IMR-90 (cell line): Measurements from ENCODE around the gene MFSD2B. TPM values are rescaled to one million over a fixed set of nuclear protein-coding genes. Genes with fewer than 3 reads are reported as not detected.
A peak's percentile ranks its signal among the peaks of the same experiment; 100 is the strongest.

Experiments used
- ATAC-seq: fragments of 200-7000 bp; cut with Tn5 transposase; 2 replicates; pipeline ENCODE4 v1.9.1; 2020; ENCODE audit warnings: low read depth, mild to moderate bottlenecking, moderate library complexity
- BruUV-seq: library from RNA; stranded (reverse); fragments of 400-500 nt; replicated peaks from 2 replicates; lab custom pipeline; 2021; lab: Mats Ljungman, UMichigan
- CTCF ChIA-PET: fragments of 300-600 bp; formaldehyde crosslinking; extraction: SDS; loops from one replicate; lab custom pipeline; 2021; ENCODE audit warnings: antibody characterized with exemption; lab: Yijun Ruan, JAX
- POLR2A ChIA-PET: fragments of 300-600 bp; sonication (Branson Sonifier 250); formaldehyde crosslinking; loops from one replicate; lab custom pipeline; 2022; ENCODE audit warnings: antibody characterized with exemption; ENCODE audit not compliant: unreplicated experiment; lab: Charles Lee
- DNase-seq: peaks from one replicate; pipeline ENCODE4 v3.0.0; 2013
- H2AFZ ChIP-seq: replicated peaks from 2 replicates; pipeline ENCODE3; 2013; ENCODE audit warnings: low read length, mild to moderate bottlenecking; ENCODE audit not compliant: poor library complexity
- H2AK5ac ChIP-seq: 2 replicates; pipeline ENCODE4 v1.6.1; 2013; ENCODE audit warnings: low read depth, low read length, inconsistent platforms
- H2AK9ac ChIP-seq: replicated peaks from 2 replicates; pipeline ENCODE3; 2013; ENCODE audit warnings: mild to moderate bottlenecking, low read depth, low read length, moderate library complexity; ENCODE audit not compliant: poor library complexity
- H2BK120ac ChIP-seq: 2 replicates; pipeline ENCODE4 v1.6.1; 2013; ENCODE audit warnings: low read depth, low read length, inconsistent platforms
- H2BK15ac ChIP-seq: 3 replicates; pipeline ENCODE4 v1.6.1; 2013; ENCODE audit warnings: low read depth, low read length, inconsistent platforms
- H2BK20ac ChIP-seq: 2 replicates; pipeline ENCODE4 v1.6.1; 2013; ENCODE audit warnings: low read depth, mild to moderate bottlenecking, inconsistent platforms, low read length, moderate library complexity
- H2BK5ac ChIP-seq: 2 replicates; pipeline ENCODE4 v1.6.1; 2013; ENCODE audit warnings: mild to moderate bottlenecking, low read depth, low read length, inconsistent platforms; ENCODE audit not compliant: poor library complexity, severe bottlenecking
- H3K14ac ChIP-seq: replicated peaks from 2 replicates; pipeline ENCODE4 v1.6.1; 2013; ENCODE audit warnings: low read depth, low read length, inconsistent platforms
- H3K18ac ChIP-seq: 2 replicates; pipeline ENCODE4 v1.6.1; 2013; ENCODE audit warnings: low read depth, low read length, control low read depth
- H3K23ac ChIP-seq: 2 replicates; pipeline ENCODE4 v1.6.1; 2013; ENCODE audit warnings: low read depth, low read length, inconsistent platforms
- H3K27ac ChIP-seq: 2 replicates; pipeline ENCODE4 v1.5.1; 2013; ENCODE audit warnings: mild to moderate bottlenecking, control low read depth, low read length; ENCODE audit not compliant: insufficient read depth
- H3K27me3 ChIP-seq: 2 replicates; pipeline ENCODE4 v1.6.1; 2013; ENCODE audit warnings: low read length; ENCODE audit not compliant: control insufficient read depth, insufficient read depth
- H3K36me3 ChIP-seq: 2 replicates; pipeline ENCODE4 v1.6.1; 2013; ENCODE audit warnings: low read length, mixed read lengths; ENCODE audit not compliant: control insufficient read depth, insufficient read depth
- H3K4ac ChIP-seq: 2 replicates; pipeline ENCODE4 v1.6.1; 2013; ENCODE audit warnings: low read depth, low read length, inconsistent platforms
- H3K4me1 ChIP-seq: 2 replicates; pipeline ENCODE4 v1.6.1; 2013; ENCODE audit warnings: low read length, mixed read lengths; ENCODE audit not compliant: control insufficient read depth, insufficient read depth
- H3K4me2 ChIP-seq: 2 replicates; pipeline ENCODE4 v1.6.1; 2013; ENCODE audit warnings: low read depth, mild to moderate bottlenecking, control low read depth, low read length, moderate library complexity
- H3K4me3 ChIP-seq: 2 replicates; pipeline ENCODE4 v1.5.1; 2013; ENCODE audit warnings: low read depth, mild to moderate bottlenecking, control low read depth, low read length, moderate library complexity; ENCODE audit not compliant: insufficient read depth
- H3K56ac ChIP-seq: 2 replicates; pipeline ENCODE4 v1.6.1; 2013; ENCODE audit warnings: low read length, inconsistent platforms; ENCODE audit not compliant: insufficient read depth; ENCODE audit errors: extremely low read depth
- H3K79me1 ChIP-seq, 2 experiments: 2 replicates each; pipeline ENCODE4 v1.6.1; 2013; ENCODE audit warnings: low read length in 2 of 2, inconsistent platforms in 1 of 2, low read depth in 1 of 2
- H3K9ac ChIP-seq: 2 replicates; pipeline ENCODE4 v1.6.1; 2013; ENCODE audit warnings: low read depth, low read length, control low read depth
- H3K9me1 ChIP-seq: 2 replicates; pipeline ENCODE4 v1.6.1; 2013; ENCODE audit warnings: low read length, inconsistent platforms; ENCODE audit not compliant: insufficient read depth
- H3K9me3 ChIP-seq: 2 replicates; pipeline ENCODE4 v1.6.1; 2013; ENCODE audit warnings: low read length; ENCODE audit not compliant: control insufficient read depth, insufficient read depth
- H4K20me1 ChIP-seq: 2 replicates; pipeline ENCODE4 v1.6.1; 2013; ENCODE audit warnings: low read length, inconsistent platforms; ENCODE audit not compliant: insufficient read depth
- H4K5ac ChIP-seq: 2 replicates; pipeline ENCODE4 v1.6.1; 2013; ENCODE audit warnings: mild to moderate bottlenecking, low read depth, low read length, control low read depth
- H4K8ac ChIP-seq, 2 experiments: 2 replicates each; pipeline ENCODE4 v1.6.1; 2013; ENCODE audit warnings: low read depth in 2 of 2, low read length in 2 of 2, control low read depth in 1 of 2, inconsistent platforms in 1 of 2
- H4K91ac ChIP-seq: 2 replicates; pipeline ENCODE4 v1.6.1; 2013; ENCODE audit warnings: low read depth, low read length, inconsistent platforms; ENCODE audit not compliant: insufficient read depth
- MAFK ChIP-seq: IDR thresholded peaks from 2 replicates; pipeline ENCODE4 v1.6.1; 2012; ENCODE audit warnings: low read depth, low read length, improper control_type of control experiment
- POLR2A ChIP-seq: IDR thresholded peaks from 2 replicates; pipeline ENCODE4 v1.6.1; 2012; ENCODE audit warnings: mild to moderate bottlenecking, low read depth, low read length
- WGBS, 2 experiments: methylation state at CpG; one replicate each; pipeline versions ENCODE4 v1.1.5 to v1.1.7; 2013; ENCODE audit warnings: missing lambda C conversion rate in 2 of 2; ENCODE audit not compliant: insufficient read length in 1 of 2; ENCODE audit errors: extremely low coverage in 2 of 2; 5-methylcytosine and 5-hydroxymethylcytosine counted together
- dilution Hi-C: fragments of 300-500 bp; cut with HindIII; formaldehyde crosslinking; loops from one replicate; pipeline ENCODE4 v1.14.3; 2018; ENCODE audit warnings: low sequenced_read_pairs; ENCODE audit not compliant: unreplicated experiment
- in situ Hi-C: fragments of 300-500 bp; cut with MboI; formaldehyde crosslinking; loops from 3 replicates; pipeline ENCODE4 v1.14.3; 2019; ENCODE audit warnings: low sequenced_read_pairs, inconsistent platforms, mixed read lengths
- intact Hi-C: fragments of 100-400 bp; cut with micrococcal nuclease; formaldehyde crosslinking; loops from 2 replicates; pipeline ENCODE4 v1.10.0; 2022
- polyA plus RNA-seq, 3 experiments: library from polyadenylated mRNA; depleted of rRNA; stranded (reverse); fragments of >200 nt; gene quantifications; 2 replicates each; pipeline ENCODE4 v1.2.3, GENCODE V29; 2012; ENCODE audit warnings: low replicate concordance in 1 of 3
- total RNA-seq: library from RNA; depleted of rRNA; stranded (reverse); fragments of >200 nt; gene quantifications from 2 replicates; pipeline ENCODE4 v1.2.3, GENCODE V29; 2012
- TF ChIP-seq, protein P1 (sequence below): fragments of 150-350 bp; IDR thresholded peaks from 2 replicates; pipeline ENCODE4 v1.6.1; 2016; ENCODE audit warnings: low read depth, mild to moderate bottlenecking, low read length, moderate library complexity, borderline replicate concordance

MFSD2B gene
- total and polyA plus RNA-seq, 2 of the 4 experiments (the other 2 are of a cell fraction) = 0.05 TPM; not detected in 1

DNA sequence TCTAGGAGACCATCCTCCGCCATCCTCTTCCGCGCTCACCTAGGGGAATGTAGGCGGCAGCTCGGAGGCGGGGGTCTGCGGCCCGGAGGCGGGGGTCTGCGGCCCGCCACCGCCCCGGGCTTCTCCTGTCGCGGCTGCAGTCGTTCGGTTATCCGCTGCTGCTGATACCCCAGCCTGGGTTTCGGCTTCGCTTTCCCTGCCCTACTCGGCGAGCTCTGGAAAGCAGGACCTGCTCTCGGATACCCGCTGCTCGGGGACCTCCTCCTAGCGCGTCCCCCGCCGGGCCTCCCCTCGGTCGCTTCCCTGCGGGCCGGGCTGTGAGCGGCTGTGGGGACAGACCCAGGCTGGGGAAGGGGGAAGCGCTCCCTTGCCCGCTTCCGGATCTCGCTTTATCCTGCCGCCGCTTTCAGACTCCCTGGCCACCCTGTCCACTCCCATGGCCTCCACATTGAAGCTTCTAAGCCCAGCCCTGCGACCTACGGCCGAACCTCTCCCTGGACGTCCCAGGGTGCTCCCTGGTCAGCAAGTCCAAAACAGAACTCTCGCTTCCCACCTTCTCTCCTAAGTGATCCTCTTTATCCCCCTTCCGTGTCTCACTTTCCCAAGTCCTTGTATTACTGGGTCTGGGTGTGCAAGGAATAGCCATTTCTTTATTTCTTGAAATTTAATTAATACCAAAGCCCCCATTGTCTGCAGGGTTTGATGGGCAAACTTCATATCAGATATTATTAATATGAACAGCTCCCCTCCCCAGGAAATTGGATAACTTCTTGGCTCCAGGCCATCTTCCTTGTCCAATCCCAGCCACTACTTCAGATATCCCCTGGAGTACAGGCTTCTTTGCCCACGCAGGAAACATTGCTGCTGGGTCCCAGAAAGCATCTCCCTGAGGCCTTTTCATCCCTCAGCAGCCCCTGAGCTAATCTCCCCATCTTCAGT, 40.4 kb downstream of the MFSD2B start:
- dilution Hi-C loops = no loop called here
- no peak for DNase-seq
- peak overlapping the region; percentile 10 for H3K9ac ChIP-seq

More for the DNA sequence above, 40.4 kb downstream of the MFSD2B start:
- Histone ChIP-seq H3K4me2 (peak overlapping the region; percentile 58), H3K79me1 (peaks cover 8 to 16% of the 10 kb centered on the region in 2 experiments; a peak in 3 of 4 replicates), H4K20me1 (no peaks in the 10 kb centered on the region), H3K56ac (no peak overlapping the region), H3K9me1 (peaks cover 8% of the 10 kb centered on the region), H3K4me3 (peak overlapping the region; percentile 84), H2BK15ac (no peak overlapping the region), H4K91ac (no peak overlapping the region), H3K18ac (no peak overlapping the region), H4K8ac (peak overlapping the region; percentile 1 to 51; a peak in 2 of 4 replicates), H2BK120ac (no peak overlapping the region), H3K27me3 (no peaks in the 10 kb centered on the region), H3K23ac (peak overlapping the region; percentile 77), H3K9me3 (no peaks in the 10 kb centered on the region), H3K4me1 (no peaks in the 10 kb centered on the region), H4K5ac (no peak overlapping the region), H3K36me3 (no peaks in the 10 kb centered on the region), H2BK5ac (no peak overlapping the region), H2AK9ac (peak overlapping the region; percentile 52), H3K27ac (no peak overlapping the region), H3K14ac (peak overlapping the region; percentile 62; the same call in 1 of the 2 replicates), H2AFZ (peak overlapping the region; percentile 95), H2AK5ac (no peak overlapping the region), H3K4ac (no peak overlapping the region; the same call in 1 of the 2 replicates), H2BK20ac (no peak overlapping the region)
- no TSS peak for BruUV-seq
- intact Hi-C loops = no loop called here
- 6% methylated on average over 13 of the region's 47 CpGs; no CpG with 5 or more reads in 1 of the 2 experiments for WGBS, 2 experiments
- TF ChIP-seq, protein P1, sequence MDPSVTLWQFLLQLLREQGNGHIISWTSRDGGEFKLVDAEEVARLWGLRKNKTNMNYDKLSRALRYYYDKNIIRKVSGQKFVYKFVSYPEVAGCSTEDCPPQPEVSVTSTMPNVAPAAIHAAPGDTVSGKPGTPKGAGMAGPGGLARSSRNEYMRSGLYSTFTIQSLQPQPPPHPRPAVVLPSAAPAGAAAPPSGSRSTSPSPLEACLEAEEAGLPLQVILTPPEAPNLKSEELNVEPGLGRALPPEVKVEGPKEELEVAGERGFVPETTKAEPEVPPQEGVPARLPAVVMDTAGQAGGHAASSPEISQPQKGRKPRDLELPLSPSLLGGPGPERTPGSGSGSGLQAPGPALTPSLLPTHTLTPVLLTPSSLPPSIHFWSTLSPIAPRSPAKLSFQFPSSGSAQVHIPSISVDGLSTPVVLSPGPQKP = no peak
- TF ChIP-seq POLR2A = no peak
- no peak for TF ChIP-seq MAFK
- ChIA-PET POLR2A (no interaction called here), CTCF (no interaction called here)
- in situ Hi-C loops = no loop called here
- ATAC-seq = peak; percentile 4
